HEK293 (cell line): ENCODE data around the gene B3GNT8.

Source experiments
- CTCF ChIA-PET: fragments of 350-600 bp; formaldehyde crosslinking; extraction: SDS; loops from one replicate; lab custom pipeline; 2021; ENCODE audit warnings: antibody characterized with exemption; lab: Yijun Ruan, JAX
- POLR2A ChIA-PET: fragments of 300-600 bp; formaldehyde crosslinking; extraction: SDS; loops from one replicate; lab custom pipeline; 2020; ENCODE audit warnings: antibody characterized with exemption, inconsistent platforms; lab: Yijun Ruan, JAX
- H3K27ac ChIP-seq: fragments of 200-500 bp; sonication (Bioruptor generic); 2 replicates; pipeline ENCODE4 v1.5.1; 2014; ENCODE audit warnings: low read depth, low read length, control low read depth, inconsistent platforms; ENCODE audit errors: extremely low read depth
- H3K36me3 ChIP-seq, 2 experiments: fragments of 200-500 bp in 1 of 2; sonication (Bioruptor generic) in 1 of 2; 1 replicate in 1 of 2; 2 replicates in 1 of 2; pipeline ENCODE4 v1.5.1; 2014 to 2017; ENCODE audit warnings: inconsistent platforms in 2 of 2, low read length in 2 of 2; ENCODE audit not compliant: control insufficient read depth in 2 of 2, insufficient read depth in 1 of 2
- H3K4me1 ChIP-seq: fragments of 200-500 bp; sonication (Bioruptor generic); 2 replicates; pipeline ENCODE4 v1.5.1; 2014; ENCODE audit warnings: mild to moderate bottlenecking, low read length, inconsistent platforms; ENCODE audit not compliant: control insufficient read depth, insufficient read depth
- H3K4me3 ChIP-seq: 2 replicates; pipeline ENCODE4 v1.5.1; 2011; ENCODE audit warnings: low read depth, mild to moderate bottlenecking, control low read depth, low read length, moderate library complexity
- H3K9me3 ChIP-seq: fragments of 200-500 bp; sonication (Bioruptor generic); 2 replicates; pipeline ENCODE4 v1.5.1; 2014; ENCODE audit warnings: low read depth, low read length, inconsistent platforms; ENCODE audit not compliant: control insufficient read depth, insufficient read depth
- EGR2 ChIP-seq: fragments of 450-650 bp; formaldehyde crosslinking; IDR thresholded peaks from 2 replicates; pipeline ENCODE4 v1.5.1; 2016; ENCODE audit warnings: low read depth, missing biosample characterization, missing genetic modification characterization
- GLI4 ChIP-seq: fragments of 450-650 bp; formaldehyde crosslinking; IDR thresholded peaks from 2 replicates; pipeline ENCODE4 v1.5.1; 2016; ENCODE audit warnings: missing biosample characterization, missing genetic modification characterization
- HOXD13 ChIP-seq: sonication (generic); formaldehyde crosslinking; IDR thresholded peaks from 2 replicates; pipeline ENCODE4 v1.8.0; 2022; ENCODE audit warnings: missing genetic modification reagents, borderline replicate concordance
- SCRT1 ChIP-seq: fragments of 450-650 bp; formaldehyde crosslinking; IDR thresholded peaks from 2 replicates; pipeline ENCODE4 v1.5.1; 2016; ENCODE audit warnings: missing biosample characterization, missing genetic modification characterization, borderline replicate concordance
- ZBTB21 ChIP-seq: fragments of 450-650 bp; formaldehyde crosslinking; IDR thresholded peaks from 2 replicates; pipeline ENCODE4 v1.5.1; 2017; ENCODE audit warnings: missing biosample characterization, missing genetic modification characterization
- ZFHX2 ChIP-seq: fragments of 450-650 bp; formaldehyde crosslinking; conservative IDR thresholded peaks from 2 replicates; pipeline ENCODE4 v1.5.1; 2016; ENCODE audit warnings: missing biosample characterization, missing genetic modification characterization
- ZIC2 ChIP-seq: fragments of 450-650 bp; formaldehyde crosslinking; IDR thresholded peaks from 2 replicates; pipeline ENCODE4 v1.5.1; 2016; ENCODE audit warnings: missing biosample characterization, missing genetic modification characterization
- ZNF239 ChIP-seq: fragments of 450-650 bp; formaldehyde crosslinking; IDR thresholded peaks from 2 replicates; pipeline ENCODE4 v1.5.1; 2016; ENCODE audit warnings: missing biosample characterization, missing genetic modification characterization
- ZNF266 ChIP-seq: fragments of 450-650 bp; formaldehyde crosslinking; IDR thresholded peaks from 2 replicates; pipeline ENCODE4 v1.5.1; 2016; ENCODE audit warnings: missing biosample characterization, missing genetic modification characterization, low read depth
- ZNF274 ChIP-seq, 2 experiments: fragments of 200-500 bp in 1 of 2; fragments of 450-650 bp in 1 of 2; sonication (Bioruptor generic) in 1 of 2; formaldehyde crosslinking in 1 of 2; IDR thresholded peaks; 2 replicates each; pipeline versions ENCODE4 v1.5.1 to v1.6.1; 2014 to 2016; ENCODE audit warnings: borderline replicate concordance in 1 of 2, inconsistent platforms in 1 of 2, low read length in 1 of 2, missing biosample characterization in 1 of 2, missing genetic modification characterization in 1 of 2
- ZNF391 ChIP-seq: fragments of 450-650 bp; formaldehyde crosslinking; IDR thresholded peaks from 2 replicates; pipeline ENCODE4 v1.5.1; 2016; ENCODE audit warnings: low read depth, missing biosample characterization, missing genetic modification characterization, borderline replicate concordance
- ZNF426 ChIP-seq: fragments of 450-650 bp; formaldehyde crosslinking; IDR thresholded peaks from 2 replicates; pipeline ENCODE4 v1.5.1; 2017; ENCODE audit warnings: missing biosample characterization, missing genetic modification characterization, mild to moderate bottlenecking, inconsistent platforms, moderate library complexity
- ZNF529 ChIP-seq: fragments of 450-650 bp; formaldehyde crosslinking; IDR thresholded peaks from 2 replicates; pipeline ENCODE4 v1.5.1; 2017; ENCODE audit warnings: missing genetic modification characterization, missing biosample characterization; ENCODE audit not compliant: insufficient replicate concordance
- TF ChIP-seq, protein P1 (sequence below): fragments of 450-650 bp; formaldehyde crosslinking; IDR thresholded peaks from 2 replicates; pipeline ENCODE4 v1.5.1; 2016; ENCODE audit warnings: missing biosample characterization, missing genetic modification characterization
- TF ChIP-seq, protein P2 (sequence below): fragments of 450-650 bp; formaldehyde crosslinking; IDR thresholded peaks from 2 replicates; pipeline ENCODE4 v1.5.1; 2016; ENCODE audit warnings: missing biosample characterization, missing genetic modification characterization
- TF ChIP-seq, protein P3 (sequence below): fragments of 450-650 bp; formaldehyde crosslinking; IDR thresholded peaks from 2 replicates; pipeline ENCODE4 v1.5.1; 2016; ENCODE audit warnings: missing biosample characterization, missing genetic modification characterization
- TF ChIP-seq, protein P4 (sequence below): fragments of 450-650 bp; formaldehyde crosslinking; IDR thresholded peaks from 2 replicates; pipeline ENCODE4 v1.5.1; 2016; ENCODE audit warnings: missing biosample characterization, missing genetic modification characterization

Gene B3GNT8

DNA sequence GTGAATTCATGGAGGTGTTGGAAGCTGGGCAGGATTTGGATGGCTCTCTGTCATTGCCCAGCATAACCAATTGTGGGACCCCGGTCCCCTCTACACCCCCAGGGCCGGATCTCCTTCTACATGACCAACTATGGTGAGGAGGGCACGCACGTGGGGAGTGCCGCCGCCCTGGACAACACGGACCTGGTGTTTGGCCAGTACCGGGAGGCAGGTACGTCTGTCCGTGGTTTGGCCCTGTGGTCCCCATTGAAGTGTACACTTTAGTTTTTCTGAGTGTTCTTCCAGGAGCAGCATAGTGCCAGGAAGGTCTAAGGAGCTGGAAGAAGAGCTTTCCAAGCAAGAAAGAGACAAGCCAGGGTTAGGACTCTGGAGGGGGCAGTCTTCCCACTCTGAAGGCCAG lies 13.2 kb downstream of the B3GNT8 start:
- CTCF ChIA-PET, result interaction anchor here (0.6 kb wide), 1 partner anchor 32 kb away, joined by 3 read pairs; no protein-coding TSS in a partner anchor
- TF ChIP-seq HOXD13 (CRISPR knock-in tag), result no peak
- TF ChIP-seq, protein P1, sequence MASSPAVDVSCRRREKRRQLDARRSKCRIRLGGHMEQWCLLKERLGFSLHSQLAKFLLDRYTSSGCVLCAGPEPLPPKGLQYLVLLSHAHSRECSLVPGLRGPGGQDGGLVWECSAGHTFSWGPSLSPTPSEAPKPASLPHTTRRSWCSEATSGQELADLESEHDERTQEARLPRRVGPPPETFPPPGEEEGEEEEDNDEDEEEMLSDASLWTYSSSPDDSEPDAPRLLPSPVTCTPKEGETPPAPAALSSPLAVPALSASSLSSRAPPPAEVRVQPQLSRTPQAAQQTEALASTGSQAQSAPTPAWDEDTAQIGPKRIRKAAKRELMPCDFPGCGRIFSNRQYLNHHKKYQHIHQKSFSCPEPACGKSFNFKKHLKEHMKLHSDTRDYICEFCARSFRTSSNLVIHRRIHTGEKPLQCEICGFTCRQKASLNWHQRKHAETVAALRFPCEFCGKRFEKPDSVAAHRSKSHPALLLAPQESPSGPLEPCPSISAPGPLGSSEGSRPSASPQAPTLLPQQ (tag by site-specific recombination), result no peak
- TF ChIP-seq, protein P2, sequence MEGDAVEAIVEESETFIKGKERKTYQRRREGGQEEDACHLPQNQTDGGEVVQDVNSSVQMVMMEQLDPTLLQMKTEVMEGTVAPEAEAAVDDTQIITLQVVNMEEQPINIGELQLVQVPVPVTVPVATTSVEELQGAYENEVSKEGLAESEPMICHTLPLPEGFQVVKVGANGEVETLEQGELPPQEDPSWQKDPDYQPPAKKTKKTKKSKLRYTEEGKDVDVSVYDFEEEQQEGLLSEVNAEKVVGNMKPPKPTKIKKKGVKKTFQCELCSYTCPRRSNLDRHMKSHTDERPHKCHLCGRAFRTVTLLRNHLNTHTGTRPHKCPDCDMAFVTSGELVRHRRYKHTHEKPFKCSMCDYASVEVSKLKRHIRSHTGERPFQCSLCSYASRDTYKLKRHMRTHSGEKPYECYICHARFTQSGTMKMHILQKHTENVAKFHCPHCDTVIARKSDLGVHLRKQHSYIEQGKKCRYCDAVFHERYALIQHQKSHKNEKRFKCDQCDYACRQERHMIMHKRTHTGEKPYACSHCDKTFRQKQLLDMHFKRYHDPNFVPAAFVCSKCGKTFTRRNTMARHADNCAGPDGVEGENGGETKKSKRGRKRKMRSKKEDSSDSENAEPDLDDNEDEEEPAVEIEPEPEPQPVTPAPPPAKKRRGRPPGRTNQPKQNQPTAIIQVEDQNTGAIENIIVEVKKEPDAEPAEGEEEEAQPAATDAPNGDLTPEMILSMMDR (tag by site-specific recombination), result no peak
- no peak for TF ChIP-seq SCRT1 (tag by site-specific recombination)
- TF ChIP-seq GLI4, result no peak
- TF ChIP-seq ZNF391 (tag by site-specific recombination), result no peak
- Histone ChIP-seq H3K9me3 (no peaks in the 10 kb centered on the region), H3K27ac (no peak overlapping the region), H3K36me3 (peaks cover 20 to 30% of the 10 kb centered on the region in 2 experiments), H3K4me3 (no peak overlapping the region), H3K4me1 (peaks cover 5% of the 10 kb centered on the region; the same call in 1 of the 2 replicates)
- POLR2A ChIA-PET, result interaction anchor here (0.5 kb wide), 1 partner anchor 35 kb away, joined by 3 read pairs; no protein-coding TSS in a partner anchor

DNA sequence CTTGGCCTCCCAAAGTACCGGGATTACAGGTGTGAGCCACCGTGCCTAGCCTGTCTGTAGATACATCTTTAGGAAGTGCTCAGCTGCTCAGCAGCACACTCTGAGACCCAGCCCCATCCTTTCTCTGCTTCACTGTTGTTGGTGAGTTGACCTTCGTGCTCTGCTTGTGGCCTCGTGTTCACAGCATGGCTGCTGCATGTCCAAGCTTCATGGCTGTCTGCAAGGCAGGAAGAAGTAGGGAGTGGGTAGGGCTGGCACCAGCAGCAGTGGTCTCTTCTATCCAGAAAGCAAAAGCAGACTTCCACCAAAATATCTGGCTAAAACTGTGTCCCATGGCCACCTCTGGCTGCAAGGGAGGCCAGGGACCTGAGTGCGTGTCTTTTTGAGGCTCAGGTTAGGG lies 14.2 kb downstream of the B3GNT8 start:
- no peak overlapping the region for H3K27ac ChIP-seq
- POLR2A ChIA-PET, result interaction anchor here (1.3 kb wide), 1 partner anchor 26 kb away, joined by 4 read pairs; the partner anchor contains the start of gene DMAC2
- no peaks in the 10 kb centered on the region for H3K9me3 ChIP-seq
- peaks cover 13 to 26% of the 10 kb centered on the region in 2 experiments; a peak in 2 of 3 replicates for H3K36me3 ChIP-seq
- CTCF ChIA-PET, result no interaction called here
- no peak overlapping the region for H3K4me3 ChIP-seq
- TF ChIP-seq ZNF274 (IDR thresholded peaks at IDR 0.05; ENCODE audit: low read length), result no peak
- TF ChIP-seq ZNF274 (tag by site-specific recombination; IDR thresholded peaks at IDR 0.05; ENCODE audit: borderline replicate concordance), result no peak
- H3K4me1 ChIP-seq, result peaks cover 5% of the 10 kb centered on the region; the same call in 1 of the 2 replicates

DNA sequence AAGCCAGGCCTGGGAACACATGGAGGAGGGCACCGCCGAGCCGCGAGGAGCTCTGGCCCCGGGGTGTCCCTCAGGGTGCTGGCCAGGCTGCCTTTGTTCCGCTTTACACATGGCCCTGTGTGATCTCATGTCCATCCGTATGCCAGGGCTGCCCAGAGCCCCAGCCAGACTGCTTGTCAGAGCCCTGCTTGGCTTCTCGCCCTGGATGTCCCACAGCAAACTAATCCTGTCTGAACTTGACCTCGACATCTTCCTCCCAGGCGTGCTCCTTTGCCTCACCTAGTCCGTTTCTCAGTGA lies 15.3 kb downstream of the B3GNT8 start:
- Histone ChIP-seq H3K36me3 (peaks cover 9 to 22% of the 10 kb centered on the region in 2 experiments; a peak in 2 of 3 replicates), H3K4me3 (no peak overlapping the region), H3K27ac (no peak overlapping the region)
- CTCF ChIA-PET, result no interaction called here
- TF ChIP-seq ZNF529 (tag by site-specific recombination), result no peak
- peak; percentile 28; the same call in 1 of the 2 replicates for TF ChIP-seq ZIC2 (tag by site-specific recombination)
- TF ChIP-seq, all 188 proteins: peak for 1
- POLR2A ChIA-PET, result interaction anchor here (1.3 kb wide), 1 partner anchor 27 kb away, joined by 4 read pairs; the partner anchor contains the start of gene DMAC2
- Histone ChIP-seq H3K9me3 (no peaks in the 10 kb centered on the region), H3K4me1 (peaks cover 5% of the 10 kb centered on the region; the same call in 1 of the 2 replicates)

DNA sequence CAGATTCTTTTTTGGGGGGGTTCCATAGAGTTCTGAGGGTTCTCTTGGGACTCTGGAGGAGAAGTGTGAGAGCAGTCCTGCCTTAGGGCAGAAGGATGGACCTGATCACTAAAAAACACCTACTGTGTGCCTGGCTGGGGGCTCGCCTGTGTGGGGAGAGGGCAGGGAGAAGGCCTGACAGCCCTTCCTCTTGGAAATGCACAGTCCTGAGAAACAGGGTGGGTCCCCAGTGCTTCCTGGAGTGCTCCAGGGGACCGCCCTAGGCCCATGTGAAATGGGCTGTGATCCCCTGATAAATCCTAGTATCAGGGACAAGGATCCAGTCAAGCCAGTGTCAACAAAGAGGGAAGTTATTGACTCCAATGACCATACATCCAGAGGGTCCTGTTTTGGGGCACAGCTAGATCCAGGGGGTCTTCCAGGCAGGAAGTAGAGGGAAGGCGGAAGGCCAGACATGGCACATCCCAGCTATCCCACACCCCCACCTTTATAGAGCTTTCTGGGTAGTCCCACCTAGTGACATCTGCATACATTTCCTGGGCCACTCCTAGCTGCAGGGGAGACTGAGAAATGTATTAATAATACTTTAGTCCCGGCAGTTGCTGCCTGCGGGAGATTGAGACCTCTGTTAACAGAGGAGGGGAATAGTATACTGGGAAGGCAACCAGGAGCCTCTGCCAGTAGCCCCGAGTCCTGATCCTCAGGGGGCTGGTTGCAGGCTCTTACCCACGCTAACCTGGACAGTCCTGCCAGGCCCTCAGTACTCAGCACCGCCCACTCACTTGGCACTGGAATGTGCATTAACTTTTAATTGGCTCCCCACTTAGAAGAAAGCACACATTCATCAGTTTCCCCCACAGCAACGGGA lies 15.8 kb downstream of the B3GNT8 start:
- H3K27ac ChIP-seq, result no peak overlapping the region
- H3K36me3 ChIP-seq, result peaks cover 4 to 22% of the 10 kb centered on the region in 2 experiments; a peak in 2 of 3 replicates
- H3K4me1 ChIP-seq, result peaks cover 5% of the 10 kb centered on the region; the same call in 1 of the 2 replicates
- ChIA-PET CTCF (interaction anchor here (0.6 kb wide), 1 partner anchor 9 kb away, joined by 5 read pairs; no protein-coding TSS in a partner anchor), POLR2A (interaction anchor here (1.3 kb wide), 1 partner anchor 28 kb away, joined by 4 read pairs; the partner anchor contains the start of gene DMAC2)
- no peak overlapping the region for H3K4me3 ChIP-seq
- H3K9me3 ChIP-seq, result no peaks in the 10 kb centered on the region
- TF ChIP-seq EGR2 (tag by site-specific recombination), result 0 out of 2 replicates have a peak, but pooled peaks have one; percentile 33
- TF ChIP-seq ZNF239 (tag by site-specific recombination), result no peak
- TF ChIP-seq ZNF266 (tag by site-specific recombination), result no peak
- TF ChIP-seq ZFHX2 (tag by site-specific recombination), result peak; percentile 45; the same call in 1 of the 2 replicates
- no peak for TF ChIP-seq ZBTB21 (tag by site-specific recombination)
- TF ChIP-seq, protein P3, sequence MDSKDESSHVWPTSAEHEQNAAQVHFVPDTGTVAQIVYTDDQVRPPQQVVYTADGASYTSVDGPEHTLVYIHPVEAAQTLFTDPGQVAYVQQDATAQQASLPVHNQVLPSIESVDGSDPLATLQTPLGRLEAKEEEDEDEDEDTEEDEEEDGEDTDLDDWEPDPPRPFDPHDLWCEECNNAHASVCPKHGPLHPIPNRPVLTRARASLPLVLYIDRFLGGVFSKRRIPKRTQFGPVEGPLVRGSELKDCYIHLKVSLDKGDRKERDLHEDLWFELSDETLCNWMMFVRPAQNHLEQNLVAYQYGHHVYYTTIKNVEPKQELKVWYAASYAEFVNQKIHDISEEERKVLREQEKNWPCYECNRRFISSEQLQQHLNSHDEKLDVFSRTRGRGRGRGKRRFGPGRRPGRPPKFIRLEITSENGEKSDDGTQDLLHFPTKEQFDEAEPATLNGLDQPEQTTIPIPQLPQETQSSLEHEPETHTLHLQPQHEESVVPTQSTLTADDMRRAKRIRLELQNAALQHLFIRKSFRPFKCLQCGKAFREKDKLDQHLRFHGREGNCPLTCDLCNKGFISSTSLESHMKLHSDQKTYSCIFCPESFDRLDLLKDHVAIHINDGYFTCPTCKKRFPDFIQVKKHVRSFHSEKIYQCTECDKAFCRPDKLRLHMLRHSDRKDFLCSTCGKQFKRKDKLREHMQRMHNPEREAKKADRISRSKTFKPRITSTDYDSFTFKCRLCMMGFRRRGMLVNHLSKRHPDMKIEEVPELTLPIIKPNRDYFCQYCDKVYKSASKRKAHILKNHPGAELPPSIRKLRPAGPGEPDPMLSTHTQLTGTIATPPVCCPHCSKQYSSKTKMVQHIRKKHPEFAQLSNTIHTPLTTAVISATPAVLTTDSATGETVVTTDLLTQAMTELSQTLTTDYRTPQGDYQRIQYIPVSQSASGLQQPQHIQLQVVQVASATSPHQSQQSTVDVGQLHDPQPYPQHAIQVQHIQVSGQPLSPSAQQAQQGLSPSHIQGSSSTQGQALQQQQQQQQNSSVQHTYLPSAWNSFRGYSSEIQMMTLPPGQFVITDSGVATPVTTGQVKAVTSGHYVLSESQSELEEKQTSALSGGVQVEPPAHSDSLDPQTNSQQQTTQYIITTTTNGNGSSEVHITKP (tag by site-specific recombination), result peak; percentile 62
- no peak for TF ChIP-seq ZNF426 (tag by site-specific recombination)
- TF ChIP-seq, protein P4, sequence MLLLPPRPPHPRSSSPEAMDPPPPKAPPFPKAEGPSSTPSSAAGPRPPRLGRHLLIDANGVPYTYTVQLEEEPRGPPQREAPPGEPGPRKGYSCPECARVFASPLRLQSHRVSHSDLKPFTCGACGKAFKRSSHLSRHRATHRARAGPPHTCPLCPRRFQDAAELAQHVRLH (tag by site-specific recombination), result no peak
